Testis (tissue), 2 donors: ENCODE data around the gene IRAK1.

Source experiments
- POLR2A ChIP-seq: fragments of 450-650 bp; IDR thresholded peaks from one replicate; pipeline ENCODE4 v1.6.1; 2017; ENCODE audit warnings: antibody characterized with exemption, mild to moderate bottlenecking, moderate library complexity
- TF ChIP-seq, protein P1 (sequence below), 3 experiments: fragments of 450-650 bp in 2 of 3; fragments of 200-600 bp in 1 of 3; sonication (generic) in 1 of 3; IDR thresholded peaks; one replicate each; pipeline ENCODE4 v1.5.1; 2016 to 2019; ENCODE audit warnings: antibody characterized with exemption in 3 of 3, mild to moderate bottlenecking in 2 of 3, moderate library complexity in 1 of 3

DNA sequence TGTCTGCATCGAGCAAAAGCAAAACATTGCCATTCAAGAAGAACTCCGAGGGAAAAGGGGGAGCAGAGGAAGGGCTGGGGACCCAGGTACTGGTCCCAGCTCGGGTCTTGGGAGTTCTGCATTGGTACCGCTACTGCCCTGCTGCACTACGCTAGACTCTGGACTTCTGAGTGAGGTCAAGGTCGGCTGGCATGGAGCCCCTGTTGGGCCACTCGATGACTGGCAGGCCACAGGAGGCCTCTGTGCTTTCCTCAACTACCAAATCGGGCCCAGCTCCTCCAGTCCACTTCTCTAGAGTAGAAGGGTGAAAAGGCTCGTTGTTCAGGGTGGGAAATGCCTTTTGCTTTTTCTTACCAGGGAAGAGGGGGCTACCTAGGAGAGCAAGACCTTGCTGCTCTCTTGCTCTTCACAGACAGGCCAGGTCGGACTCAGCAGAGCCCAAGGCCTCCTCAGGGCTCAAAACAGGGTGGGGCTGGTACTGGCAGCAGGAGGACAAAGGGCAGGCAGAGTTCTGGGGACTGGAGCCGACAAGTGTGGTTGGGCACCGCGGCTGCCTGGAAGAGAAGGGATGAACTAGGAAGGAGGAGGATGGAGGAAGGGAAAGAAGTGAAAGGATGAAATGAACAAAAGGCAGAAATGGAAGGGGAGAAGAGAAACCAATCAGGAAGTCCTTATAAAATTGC lies 8.9 kb upstream of the IRAK1 start:
- TF ChIP-seq, protein P1, sequence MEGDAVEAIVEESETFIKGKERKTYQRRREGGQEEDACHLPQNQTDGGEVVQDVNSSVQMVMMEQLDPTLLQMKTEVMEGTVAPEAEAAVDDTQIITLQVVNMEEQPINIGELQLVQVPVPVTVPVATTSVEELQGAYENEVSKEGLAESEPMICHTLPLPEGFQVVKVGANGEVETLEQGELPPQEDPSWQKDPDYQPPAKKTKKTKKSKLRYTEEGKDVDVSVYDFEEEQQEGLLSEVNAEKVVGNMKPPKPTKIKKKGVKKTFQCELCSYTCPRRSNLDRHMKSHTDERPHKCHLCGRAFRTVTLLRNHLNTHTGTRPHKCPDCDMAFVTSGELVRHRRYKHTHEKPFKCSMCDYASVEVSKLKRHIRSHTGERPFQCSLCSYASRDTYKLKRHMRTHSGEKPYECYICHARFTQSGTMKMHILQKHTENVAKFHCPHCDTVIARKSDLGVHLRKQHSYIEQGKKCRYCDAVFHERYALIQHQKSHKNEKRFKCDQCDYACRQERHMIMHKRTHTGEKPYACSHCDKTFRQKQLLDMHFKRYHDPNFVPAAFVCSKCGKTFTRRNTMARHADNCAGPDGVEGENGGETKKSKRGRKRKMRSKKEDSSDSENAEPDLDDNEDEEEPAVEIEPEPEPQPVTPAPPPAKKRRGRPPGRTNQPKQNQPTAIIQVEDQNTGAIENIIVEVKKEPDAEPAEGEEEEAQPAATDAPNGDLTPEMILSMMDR (IDR thresholded peaks at IDR 0.05) = no peak
- no peak for TF ChIP-seq POLR2A
